ENCODE measurements around the gene PRM2. TPM values are rescaled to one million over a fixed set of nuclear protein-coding genes. Genes with fewer than 3 reads are reported as not detected.

The PRM2 gene
- total RNA-seq, 4 donors from 2014 or later: not detected

- no peak for ATAC-seq
- TF ChIP-seq EP300 (IDR thresholded peaks at IDR 0.05) (no peak), CTCF (IDR thresholded peaks at IDR 0.05) (no peak), POLR2AphosphoS5 (IDR thresholded peaks at IDR 0.05) (no peak), POLR2A (IDR thresholded peaks at IDR 0.05) (no peak)
- WGBS, 2 donors (ENCODE audit: low coverage in 1 of 2): 55 to 69% methylated on average over 2 to 9 of the region's 10 CpGs
- no peaks in the 10 kb centered on the region for H3K27me3 ChIP-seq
- peaks cover 0 to 9% (median 0%) of the 10 kb centered on the region in 3 donors for H3K4me1 ChIP-seq
- H3K36me3 ChIP-seq: no peaks in the 10 kb centered on the region
- H3K27ac ChIP-seq: no peak overlapping the region
- H3K9me3 ChIP-seq: no peaks in the 10 kb centered on the region
- no peak overlapping the region for H3K4me3 ChIP-seq
Measured at GRCh38 chr16:11231367-11231970, 44.8 kb downstream of the PRM2 start.

- H3K36me3 ChIP-seq: no peaks in the 10 kb centered on the region
- H3K9me3 ChIP-seq: no peaks in the 10 kb centered on the region
- TF ChIP-seq POLR2A (IDR thresholded peaks at IDR 0.05): no peak
- TF ChIP-seq CTCF (IDR thresholded peaks at IDR 0.05): no peak
- TF ChIP-seq EP300 (IDR thresholded peaks at IDR 0.05): no peak
- TF ChIP-seq POLR2AphosphoS5 (IDR thresholded peaks at IDR 0.05): no peak
- H3K27ac ChIP-seq: no peak overlapping the region
- H3K27me3 ChIP-seq: no peaks in the 10 kb centered on the region
- H3K4me1 ChIP-seq: peaks cover 0 to 12% (median 0%) of the 10 kb centered on the region in 3 donors
- no peak for ATAC-seq
- H3K4me3 ChIP-seq: no peak overlapping the region
- WGBS, 2 donors (ENCODE audit: low coverage in 1 of 2): 96% methylated on average over 3 of the region's 4 CpGs; no CpG with 5 or more reads in 1 of the 2 donors
Measured at GRCh38 chr16:11229906-11230305, 46.4 kb downstream of the PRM2 start.

- WGBS, 2 donors (ENCODE audit: low coverage in 1 of 2): 64% methylated on average over 3 of the region's 5 CpGs; no CpG with 5 or more reads in 1 of the 2 donors
- no peak for TF ChIP-seq POLR2AphosphoS5 (IDR thresholded peaks at IDR 0.05)
- TF ChIP-seq CTCF (IDR thresholded peaks at IDR 0.05): no peak
- no peak for TF ChIP-seq POLR2A (IDR thresholded peaks at IDR 0.05)
- no peak for TF ChIP-seq EP300 (IDR thresholded peaks at IDR 0.05)
- Histone ChIP-seq H3K4me1 (peaks cover 0 to 17% (median 0%) of the 10 kb centered on the region in 3 donors), H3K27me3 (no peaks in the 10 kb centered on the region), H3K9me3 (no peaks in the 10 kb centered on the region), H3K27ac (no peak overlapping the region), H3K4me3 (no peak overlapping the region), H3K36me3 (no peaks in the 10 kb centered on the region)
- no peak for ATAC-seq
Measured at GRCh38 chr16:11229432-11229831, 46.8 kb downstream of the PRM2 start.

GRCh38 chr16:11225677-11226549 is 50.4 kb downstream of the PRM2 start:
- H3K9me3 ChIP-seq: no peaks in the 10 kb centered on the region
- no peak overlapping the region for H3K4me3 ChIP-seq
- 84 to 100% methylated on average over 1 to 7 of the region's 18 CpGs for WGBS, 2 donors (ENCODE audit: low coverage in 1 of 2)
- TF ChIP-seq CTCF (IDR thresholded peaks at IDR 0.05) (no peak), EP300 (IDR thresholded peaks at IDR 0.05) (no peak), POLR2A (IDR thresholded peaks at IDR 0.05) (no peak), POLR2AphosphoS5 (IDR thresholded peaks at IDR 0.05) (no peak)
- peak overlapping the region in 1 of 4 donors; percentile 54 for H3K27ac ChIP-seq
- no peaks in the 10 kb centered on the region for H3K27me3 ChIP-seq
- no peak for ATAC-seq
- no peaks in the 10 kb centered on the region for H3K36me3 ChIP-seq
- peaks cover 0 to 16% (median 0%) of the 10 kb centered on the region in 3 donors for H3K4me1 ChIP-seq

Small RNA genes within 50 kb of the gene (small RNA-seq; reads per million reads assigned to genes)
- gene MIR548H2 (0 reads per million in 4 donors), gene RF00019 (0 reads per million in 4 donors), gene RF00554 (0 reads per million in 4 donors)

Other genes starting within 250 kb of the PRM2 start
- gene SOCS1, start 20.3 kb downstream of the PRM2 start, total RNA-seq: 10 to 100 TPM in 1 of 4 donors, 1 to 10 TPM in 3; 5.3 to 10.5 (median 6.9) TPM
- not detected for gene TNP2, start 7.2 kb downstream of the PRM2 start, total RNA-seq
- not detected for gene PRM3, start 2.9 kb downstream of the PRM2 start, total RNA-seq
- not detected for gene PRM1, start 4.8 kb upstream of the PRM2 start, total RNA-seq
- gene RMI2, start 69.0 kb upstream of the PRM2 start, total RNA-seq: 1 to 10 TPM in 3 of 4 donors, under 1 TPM in 1; 0.31 to 1.8 (median 1.4) TPM

Measured in gastroesophageal sphincter (tissue), 4 donors.